Mesenchymal stem cell (in vitro differentiated cells and primary cell): ENCODE results near the gene HEPH. TPM values are rescaled to one million over a fixed set of nuclear protein-coding genes. Genes with fewer than 3 reads are reported as not detected.
"Not testable (repeated sequence)": the region's sequence is repeated elsewhere in the genome, so short reads cannot be mapped to it uniquely, and the experiment has no call there.

Source experiments
- DNase-seq: peaks from one replicate; pipeline ENCODE4 v3.0.0-alpha.2; 2013
- H2AFZ ChIP-seq: one replicate; pipeline ENCODE4 v1.6.1; 2013; ENCODE audit warnings: low read depth, mild to moderate bottlenecking, control low read depth, inconsistent platforms, low read length, moderate library complexity
- H2AK5ac ChIP-seq: 2 replicates; pipeline ENCODE4 v1.6.1; 2013; ENCODE audit warnings: low read length, moderate library complexity, mild to moderate bottlenecking, inconsistent platforms; ENCODE audit not compliant: severe bottlenecking
- H2BK120ac ChIP-seq: one replicate; pipeline ENCODE4 v1.6.1; 2013; ENCODE audit warnings: low read depth, mild to moderate bottlenecking, inconsistent platforms, low read length, moderate library complexity
- H2BK12ac ChIP-seq, 2 experiments: one replicate each; pipeline ENCODE4 v1.6.1; 2013; ENCODE audit warnings: inconsistent platforms in 2 of 2, low read length in 2 of 2, mild to moderate bottlenecking in 2 of 2, moderate library complexity in 2 of 2, control low read depth in 1 of 2
- H2BK15ac ChIP-seq: one replicate; pipeline ENCODE4 v1.6.1; 2013; ENCODE audit warnings: mild to moderate bottlenecking, low read depth, inconsistent platforms; ENCODE audit not compliant: poor library complexity, severe bottlenecking
- H2BK5ac ChIP-seq: 2 replicates; pipeline ENCODE4 v1.6.1; 2013; ENCODE audit warnings: low read depth, mild to moderate bottlenecking, low read length, control low read depth, inconsistent platforms; ENCODE audit not compliant: poor library complexity, severe bottlenecking
- H3K14ac ChIP-seq, 2 experiments: one replicate each; pipeline ENCODE4 v1.6.1; 2013; ENCODE audit warnings: inconsistent platforms in 2 of 2, low read length in 2 of 2, control low read depth in 1 of 2, mild to moderate bottlenecking in 1 of 2, moderate library complexity in 1 of 2
- H3K18ac ChIP-seq, 2 experiments: one replicate each; pipeline ENCODE4 v1.6.1; 2013; ENCODE audit warnings: inconsistent platforms in 2 of 2, low read length in 2 of 2, control low read depth in 1 of 2, low read depth in 1 of 2, mild to moderate bottlenecking in 1 of 2
- H3K23ac ChIP-seq, 2 experiments: one replicate each; pipeline ENCODE4 v1.6.1; 2013; ENCODE audit warnings: inconsistent platforms in 2 of 2, low read length in 2 of 2, mild to moderate bottlenecking in 2 of 2, moderate library complexity in 2 of 2, control low read depth in 1 of 2
- H3K27ac ChIP-seq: 2 replicates; pipeline ENCODE4 v1.5.1; 2013; ENCODE audit warnings: mild to moderate bottlenecking, moderate library complexity, low read length, control low read depth, inconsistent platforms; ENCODE audit not compliant: poor library complexity, severe bottlenecking
- H3K27me3 ChIP-seq, 2 experiments: 2 replicates each; pipeline versions ENCODE4 v1.6.1 to v1.7.0; 2013; ENCODE audit warnings: low read length in 2 of 2, mild to moderate bottlenecking in 2 of 2, moderate library complexity in 2 of 2, control low read depth in 1 of 2, inconsistent platforms in 1 of 2; ENCODE audit not compliant: control insufficient read depth in 1 of 2, insufficient read depth in 1 of 2
- H3K36me3 ChIP-seq, 2 experiments: 2 replicates each; pipeline versions ENCODE4 v1.6.1 to v1.7.0; 2013; ENCODE audit warnings: low read length in 2 of 2, control low read depth in 1 of 2, inconsistent platforms in 1 of 2, low read depth in 1 of 2, mild to moderate bottlenecking in 1 of 2; ENCODE audit not compliant: insufficient read depth in 2 of 2, control insufficient read depth in 1 of 2
- H3K4ac ChIP-seq, 2 experiments: one replicate each; pipeline ENCODE4 v1.6.1; 2013; ENCODE audit warnings: inconsistent platforms in 2 of 2, low read length in 2 of 2, mild to moderate bottlenecking in 2 of 2, moderate library complexity in 2 of 2, control low read depth in 1 of 2, low read depth in 1 of 2
- H3K4me1 ChIP-seq: 2 replicates; pipeline ENCODE4 v1.6.1; 2013; ENCODE audit warnings: low read depth, low read length, control low read depth; ENCODE audit not compliant: control insufficient read depth, insufficient read depth
- H3K4me2 ChIP-seq: 2 replicates; pipeline ENCODE4 v1.6.1; 2013; ENCODE audit warnings: low read length, mild to moderate bottlenecking, inconsistent platforms; ENCODE audit not compliant: poor library complexity, severe bottlenecking
- H3K4me3 ChIP-seq, 2 experiments: 2 replicates each; pipeline versions ENCODE4 v1.5.1 to v1.7.0; 2013; ENCODE audit warnings: low read length in 2 of 2, mild to moderate bottlenecking in 2 of 2, control low read depth in 1 of 2, low read depth in 1 of 2; ENCODE audit not compliant: insufficient read depth in 1 of 2
- H3K79me1 ChIP-seq: replicated peaks from 2 replicates; pipeline ENCODE4 v1.6.1; 2013; ENCODE audit warnings: mild to moderate bottlenecking, control low read depth, low read length, inconsistent platforms; ENCODE audit not compliant: poor library complexity, severe bottlenecking
- H3K9ac ChIP-seq: 2 replicates; pipeline ENCODE4 v1.7.0; 2013; ENCODE audit warnings: mild to moderate bottlenecking, low read length, moderate library complexity
- H3K9me3 ChIP-seq: 2 replicates; pipeline ENCODE4 v1.7.0; 2013; ENCODE audit warnings: mild to moderate bottlenecking, low read length; ENCODE audit not compliant: control insufficient read depth
- H4K8ac ChIP-seq: one replicate; pipeline ENCODE4 v1.6.1; 2013; ENCODE audit warnings: inconsistent platforms, mild to moderate bottlenecking, low read length, moderate library complexity
- H4K91ac ChIP-seq: one replicate; pipeline ENCODE4 v1.6.1; 2013; ENCODE audit warnings: mild to moderate bottlenecking, low read length, inconsistent platforms
- WGBS: methylation state at CpG from one replicate; pipeline ENCODE4 v1.1.7; 2013; ENCODE audit warnings: mixed read lengths; 5-methylcytosine and 5-hydroxymethylcytosine counted together
- polyA plus RNA-seq, 2 experiments: library from polyadenylated mRNA; stranded (reverse); fragments of 200-250 nt; gene quantifications; one replicate each; pipeline ENCODE4 v1.2.3, GENCODE V29; 2013

Gene HEPH
- 28.3 TPM for polyA plus RNA-seq (2013, experiment 1 of 2)
- 26.6 TPM for polyA plus RNA-seq (2013, experiment 2 of 2)

- H3K18ac ChIP-seq, result no peak within 1 kb of the TSS
- H3K14ac ChIP-seq, result no peak within 1 kb of the TSS
- no peak within 1 kb of the TSS for H2BK15ac ChIP-seq
- no peaks in the 10 kb centered on the region for H3K36me3 ChIP-seq
- H2BK12ac ChIP-seq, result no peak within 1 kb of the TSS
- H3K23ac ChIP-seq, result no peak within 1 kb of the TSS
- no peak within 1 kb of the TSS for H3K4me2 ChIP-seq
- peak within 1 kb of the TSS; percentile 46 to 81 for H3K4me3 ChIP-seq
- H3K4ac ChIP-seq, result no peak within 1 kb of the TSS
- DNase-seq, result peak; percentile 48
- no peak within 1 kb of the TSS for H2AK5ac ChIP-seq
- peaks cover 0 to 4% of the 10 kb centered on the region in 2 experiments for H3K27me3 ChIP-seq
- H3K27ac ChIP-seq, result no peak within 1 kb of the TSS
- no peak within 1 kb of the TSS for H4K8ac ChIP-seq
- no peaks in the 10 kb centered on the region for H3K79me1 ChIP-seq
- H3K9ac ChIP-seq, result peak within 1 kb of the TSS; percentile 84
- H4K91ac ChIP-seq, result no peak within 1 kb of the TSS
- H2BK120ac ChIP-seq, result no peak within 1 kb of the TSS
- no peaks in the 10 kb centered on the region for H3K4me1 ChIP-seq
- WGBS, result 23% methylated on average over 2 of the region's 3 CpGs
- H2AFZ ChIP-seq, result no peak within 1 kb of the TSS
- H2BK5ac ChIP-seq, result no peak within 1 kb of the TSS
- H3K9me3 ChIP-seq, result no peaks in the 10 kb centered on the region
These were observed at the start of gene HEPH for GRCh38 chrX:66163849-66164411. Gene HEPH, plus strand, starts transcription at chrX:66164247. Its CDS starts 6,324 bp downstream, at chrX:66170571.

- not testable (repeated sequence) for H3K27me3 ChIP-seq, H4K91ac ChIP-seq, H3K79me1 ChIP-seq, DNase-seq, H2AK5ac ChIP-seq, H2BK12ac ChIP-seq, H2BK15ac ChIP-seq, H3K4me1 ChIP-seq, H2BK120ac ChIP-seq, H4K8ac ChIP-seq, H3K9me3 ChIP-seq, H3K18ac ChIP-seq, H3K27ac ChIP-seq, H3K4me2 ChIP-seq, H3K4me3 ChIP-seq, H3K4ac ChIP-seq, H3K36me3 ChIP-seq, H3K23ac ChIP-seq, H2AFZ ChIP-seq, H3K9ac ChIP-seq, H2BK5ac ChIP-seq, H3K14ac ChIP-seq
- 92% methylated on average over 5 of the region's 6 CpGs for whole genome bisulfite sequencing
These were observed 45.3 kb upstream of the HEPH start for GRCh38 chrX:66118722-66119121.

- H3K27me3 ChIP-seq, H2AFZ ChIP-seq, H3K79me1 ChIP-seq, H3K4me2 ChIP-seq, H3K4ac ChIP-seq, H2BK5ac ChIP-seq, H2BK15ac ChIP-seq, H3K27ac ChIP-seq, H3K23ac ChIP-seq, H3K14ac ChIP-seq, H4K91ac ChIP-seq, H2BK12ac ChIP-seq, H3K18ac ChIP-seq, H3K36me3 ChIP-seq, H3K4me1 ChIP-seq, H2AK5ac ChIP-seq, H2BK120ac ChIP-seq, H3K9me3 ChIP-seq, H3K4me3 ChIP-seq, DNase-seq, H3K9ac ChIP-seq, H4K8ac ChIP-seq: not testable (repeated sequence)
- 83% methylated on average over 1 of the region's 2 CpGs for WGBS
These were observed 42.7 kb upstream of the HEPH start for GRCh38 chrX:66121354-66121753.

GRCh38 chrX:66126662-66127061 lies 37.4 kb upstream of the HEPH start:
- WGBS, result 80% methylated on average over 1 of the region's 3 CpGs
- Histone ChIP-seq H4K8ac (no peak overlapping the region), H4K91ac (no peak overlapping the region)

More at GRCh38 chrX:66126662-66127061, 37.4 kb upstream of the HEPH start:
- H2BK5ac ChIP-seq, result no peak overlapping the region
- no peak overlapping the region for H2AK5ac ChIP-seq
- H2AFZ ChIP-seq, result no peak overlapping the region
- no peak overlapping the region for H2BK12ac ChIP-seq
- H3K4ac ChIP-seq, result no peak overlapping the region
- no peak overlapping the region for H3K4me3 ChIP-seq
- H3K14ac ChIP-seq, result no peak overlapping the region
- H3K79me1 ChIP-seq, result no peaks in the 10 kb centered on the region
- H3K27ac ChIP-seq, result no peak overlapping the region
- peaks cover 0 to 10% of the 10 kb centered on the region in 2 experiments for H3K27me3 ChIP-seq
- H2BK120ac ChIP-seq, result no peak overlapping the region
- no peak overlapping the region for H2BK15ac ChIP-seq
- H3K4me2 ChIP-seq, result no peak overlapping the region
- H3K9me3 ChIP-seq, result no peaks in the 10 kb centered on the region
- H3K23ac ChIP-seq, result no peak overlapping the region
- H3K9ac ChIP-seq, result no peak overlapping the region
- H3K4me1 ChIP-seq, result no peaks in the 10 kb centered on the region
- no peak overlapping the region for H3K18ac ChIP-seq
- no peak for DNase-seq
- H3K36me3 ChIP-seq, result no peaks in the 10 kb centered on the region
